Hepatocyte (in vitro differentiated cells): ENCODE data around the gene ENG.

ENCODE experiments used
- EZH2 ChIP-seq: fragments of 200-600 bp; sonication (generic); IDR thresholded peaks from 2 replicates; pipeline ENCODE4 v1.6.1; 2016; ENCODE audit warnings: antibody characterized with exemption, mild to moderate bottlenecking, borderline replicate concordance
- EZH2phosphoT487 ChIP-seq: fragments of 200-600 bp; sonication (generic); IDR thresholded peaks from one replicate; pipeline ENCODE4 v1.6.1; 2018; ENCODE audit warnings: antibody characterized with exemption, mild to moderate bottlenecking, low read depth, moderate library complexity; ENCODE audit not compliant: unreplicated experiment, severe bottlenecking
- TF ChIP-seq, protein P1 (sequence below): fragments of 200-600 bp; sonication (generic); IDR thresholded peaks from 2 replicates; pipeline ENCODE4 v1.5.1; 2016; ENCODE audit warnings: antibody characterized with exemption, mild to moderate bottlenecking; ENCODE audit not compliant: poor library complexity

DNA sequence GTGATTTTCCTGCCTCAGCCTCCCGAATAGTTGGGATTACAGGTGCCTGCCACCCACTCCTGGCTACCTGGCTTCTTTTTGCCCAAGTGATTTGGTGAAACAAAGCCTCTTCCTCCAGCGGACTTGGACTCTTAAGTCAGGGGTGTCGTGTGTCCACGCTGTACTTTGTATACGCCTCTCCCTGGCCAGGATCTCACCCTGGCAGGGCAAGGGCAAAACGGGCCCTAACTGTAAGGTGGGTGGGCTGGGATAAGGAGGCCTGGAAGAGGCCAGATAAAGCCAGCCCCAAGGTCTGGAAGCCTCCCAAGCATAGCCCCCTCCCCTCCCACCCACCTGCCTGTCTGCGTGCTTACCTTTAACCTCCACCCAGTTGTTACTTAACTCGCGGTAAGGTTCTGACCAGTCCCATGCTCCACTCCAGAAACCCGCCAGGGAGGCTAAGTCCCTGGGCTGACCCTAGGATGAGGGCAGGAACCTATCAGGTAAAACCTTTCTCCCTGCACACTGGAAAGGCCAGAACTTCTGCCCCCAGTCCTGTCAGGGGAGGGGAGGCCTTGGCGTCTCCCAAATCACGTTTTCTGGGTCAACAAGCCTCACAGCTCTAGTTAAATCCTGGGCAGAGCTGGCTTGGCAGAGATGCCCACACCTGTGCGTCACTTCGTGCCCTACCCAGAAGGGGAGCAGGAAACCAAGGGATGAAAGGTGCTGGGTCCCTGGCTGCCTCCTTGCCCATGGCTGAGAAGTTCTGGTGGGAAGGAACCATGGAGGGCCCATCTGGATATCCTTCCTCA lies 60.3 kb downstream of the ENG start:
- TF ChIP-seq, protein P1, sequence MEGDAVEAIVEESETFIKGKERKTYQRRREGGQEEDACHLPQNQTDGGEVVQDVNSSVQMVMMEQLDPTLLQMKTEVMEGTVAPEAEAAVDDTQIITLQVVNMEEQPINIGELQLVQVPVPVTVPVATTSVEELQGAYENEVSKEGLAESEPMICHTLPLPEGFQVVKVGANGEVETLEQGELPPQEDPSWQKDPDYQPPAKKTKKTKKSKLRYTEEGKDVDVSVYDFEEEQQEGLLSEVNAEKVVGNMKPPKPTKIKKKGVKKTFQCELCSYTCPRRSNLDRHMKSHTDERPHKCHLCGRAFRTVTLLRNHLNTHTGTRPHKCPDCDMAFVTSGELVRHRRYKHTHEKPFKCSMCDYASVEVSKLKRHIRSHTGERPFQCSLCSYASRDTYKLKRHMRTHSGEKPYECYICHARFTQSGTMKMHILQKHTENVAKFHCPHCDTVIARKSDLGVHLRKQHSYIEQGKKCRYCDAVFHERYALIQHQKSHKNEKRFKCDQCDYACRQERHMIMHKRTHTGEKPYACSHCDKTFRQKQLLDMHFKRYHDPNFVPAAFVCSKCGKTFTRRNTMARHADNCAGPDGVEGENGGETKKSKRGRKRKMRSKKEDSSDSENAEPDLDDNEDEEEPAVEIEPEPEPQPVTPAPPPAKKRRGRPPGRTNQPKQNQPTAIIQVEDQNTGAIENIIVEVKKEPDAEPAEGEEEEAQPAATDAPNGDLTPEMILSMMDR, result no peak
- TF ChIP-seq EZH2 (no peak), EZH2phosphoT487 (no peak)
